Brain microvascular endothelial cell (primary cell): ENCODE results near the gene CD163L1.
"Not testable (repeated sequence)": the region's sequence is repeated elsewhere in the genome, so short reads cannot be mapped to it uniquely, and the experiment has no call there.

Source experiments
- DNase-seq: peaks from one replicate; pipeline ENCODE4 v3.0.0-alpha.2; 2020
- H3K27ac ChIP-seq: fragments of 250-450 bp; sonication (Bioruptor Pico); 2 replicates; pipeline ENCODE4 v1.5.1; 2020; ENCODE audit warnings: mild to moderate bottlenecking, moderate library complexity
- H3K27me3 ChIP-seq: fragments of 250-450 bp; sonication (Bioruptor Pico); replicated peaks from 2 replicates; pipeline ENCODE4 v1.5.1; 2020; ENCODE audit warnings: mild to moderate bottlenecking
- H3K36me3 ChIP-seq: fragments of 250-450 bp; sonication (Bioruptor Pico); replicated peaks from 2 replicates; pipeline ENCODE4 v1.5.1; 2020; ENCODE audit warnings: mild to moderate bottlenecking
- H3K4me3 ChIP-seq: 2 replicates; pipeline ENCODE4 v1.5.1; 2011; ENCODE audit warnings: low read depth, mild to moderate bottlenecking, control low read depth, low read length, moderate library complexity
- in situ Hi-C: cut with HindIII; loops from 2 replicates; pipeline ENCODE4 v1.10.0; 2017; ENCODE audit warnings: low sequenced_read_pairs, low pct_ligation_motif_present
- TF ChIP-seq, protein P1 (sequence below): IDR thresholded peaks from 2 replicates; pipeline ENCODE4 v1.5.1; 2011; ENCODE audit warnings: low read depth, mild to moderate bottlenecking, moderate library complexity, low read length, control low read depth, inconsistent platforms; ENCODE audit errors: missing control alignments

Gene CD163L1

DNA sequence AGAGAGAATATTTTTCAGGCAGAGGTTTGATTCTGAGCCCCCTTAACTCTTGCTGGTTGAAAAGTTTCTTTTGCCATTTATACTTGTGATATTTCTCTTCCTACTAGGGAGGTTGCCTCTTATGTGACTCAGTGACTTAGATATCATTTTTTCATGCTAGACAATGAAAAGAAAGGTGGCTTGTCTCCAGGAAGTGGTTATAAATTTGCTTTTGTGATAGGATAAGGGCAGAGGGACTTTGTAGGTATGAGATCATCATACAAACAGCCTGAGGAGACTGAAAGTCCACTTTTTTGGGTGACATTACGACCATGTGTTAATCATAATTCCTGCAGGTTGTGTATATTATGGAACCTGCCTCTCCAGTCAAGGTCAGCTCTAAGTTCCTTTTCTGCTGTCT is 104.3 kb downstream of the CD163L1 start:
- H3K36me3 ChIP-seq: no peaks in the 10 kb centered on the region
- TF ChIP-seq, protein P1, sequence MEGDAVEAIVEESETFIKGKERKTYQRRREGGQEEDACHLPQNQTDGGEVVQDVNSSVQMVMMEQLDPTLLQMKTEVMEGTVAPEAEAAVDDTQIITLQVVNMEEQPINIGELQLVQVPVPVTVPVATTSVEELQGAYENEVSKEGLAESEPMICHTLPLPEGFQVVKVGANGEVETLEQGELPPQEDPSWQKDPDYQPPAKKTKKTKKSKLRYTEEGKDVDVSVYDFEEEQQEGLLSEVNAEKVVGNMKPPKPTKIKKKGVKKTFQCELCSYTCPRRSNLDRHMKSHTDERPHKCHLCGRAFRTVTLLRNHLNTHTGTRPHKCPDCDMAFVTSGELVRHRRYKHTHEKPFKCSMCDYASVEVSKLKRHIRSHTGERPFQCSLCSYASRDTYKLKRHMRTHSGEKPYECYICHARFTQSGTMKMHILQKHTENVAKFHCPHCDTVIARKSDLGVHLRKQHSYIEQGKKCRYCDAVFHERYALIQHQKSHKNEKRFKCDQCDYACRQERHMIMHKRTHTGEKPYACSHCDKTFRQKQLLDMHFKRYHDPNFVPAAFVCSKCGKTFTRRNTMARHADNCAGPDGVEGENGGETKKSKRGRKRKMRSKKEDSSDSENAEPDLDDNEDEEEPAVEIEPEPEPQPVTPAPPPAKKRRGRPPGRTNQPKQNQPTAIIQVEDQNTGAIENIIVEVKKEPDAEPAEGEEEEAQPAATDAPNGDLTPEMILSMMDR: no peak
- no peak for DNase-seq
- no peak overlapping the region for H3K4me3 ChIP-seq
- H3K27ac ChIP-seq: no peak overlapping the region
- H3K27me3 ChIP-seq: no peaks in the 10 kb centered on the region
- in situ Hi-C loops: no loop called here

DNA sequence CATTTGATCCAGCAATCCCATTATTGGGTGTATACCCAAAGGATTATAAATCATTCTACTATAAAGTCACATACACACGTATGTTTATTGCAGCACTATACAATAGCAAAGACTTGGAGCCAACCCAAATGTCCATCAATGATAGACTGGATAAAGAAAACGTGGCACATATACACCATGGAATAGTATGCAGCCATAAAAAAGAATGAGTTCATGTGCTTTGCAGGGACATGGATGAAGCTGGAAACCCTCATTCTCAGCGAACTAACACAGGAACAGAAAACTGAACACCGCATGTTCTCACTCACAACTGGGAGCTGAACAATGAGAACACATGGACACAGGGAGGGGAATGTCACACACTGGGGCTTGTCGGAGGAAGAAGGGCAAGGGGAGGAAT is 106.2 kb downstream of the CD163L1 start:
- H3K27ac ChIP-seq, H3K4me3 ChIP-seq, H3K36me3 ChIP-seq, H3K27me3 ChIP-seq, in situ Hi-C loops, DNase-seq: not testable (repeated sequence)

DNA sequence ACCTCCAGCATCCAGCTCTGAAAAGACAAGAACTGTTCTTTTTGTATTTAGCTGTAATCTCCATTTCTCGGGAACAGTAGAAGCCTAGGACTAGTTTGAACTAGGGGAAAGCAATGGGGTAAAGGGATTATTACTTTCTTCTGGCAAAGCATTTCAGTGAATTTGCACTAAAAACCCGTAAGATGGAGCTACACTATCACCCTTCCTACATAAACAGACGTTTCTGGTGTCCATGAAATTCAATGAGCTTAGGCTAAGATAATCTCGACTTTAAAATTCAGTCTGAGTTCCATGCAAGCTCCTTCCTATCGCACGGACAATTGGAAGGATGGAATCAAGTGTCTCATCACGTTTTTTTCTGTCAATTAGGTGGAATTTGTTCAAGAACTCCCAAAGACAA is 116.0 kb downstream of the CD163L1 start:
- Histone ChIP-seq H3K36me3 (no peaks in the 10 kb centered on the region), H3K27ac (no peak overlapping the region), H3K27me3 (no peaks in the 10 kb centered on the region), H3K4me3 (no peak overlapping the region)
- TF ChIP-seq, protein P1: no peak
- no peak for DNase-seq
- in situ Hi-C loops: no loop called here

DNA sequence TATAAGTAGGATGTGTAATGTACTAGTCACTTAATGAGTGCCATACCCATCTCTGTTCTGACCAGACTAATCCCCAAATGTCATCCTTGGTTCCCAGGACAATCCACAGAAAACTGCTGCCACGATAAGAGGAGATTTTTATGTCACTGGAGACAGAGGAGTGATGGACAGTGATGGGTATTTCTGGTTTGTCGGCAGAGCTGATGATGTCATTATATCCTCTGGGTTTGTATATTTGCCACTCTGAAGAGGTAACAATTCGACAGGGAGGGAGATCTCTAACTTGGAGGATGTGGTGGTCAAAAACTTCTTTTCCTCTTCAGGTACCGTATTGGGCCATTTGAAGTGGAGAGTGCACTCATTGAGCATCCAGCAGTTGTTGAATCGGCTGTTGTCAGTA is 119.8 kb downstream of the CD163L1 start:
- TF ChIP-seq, protein P1: no peak
- no peak for DNase-seq
- in situ Hi-C loops: no loop called here

DNA sequence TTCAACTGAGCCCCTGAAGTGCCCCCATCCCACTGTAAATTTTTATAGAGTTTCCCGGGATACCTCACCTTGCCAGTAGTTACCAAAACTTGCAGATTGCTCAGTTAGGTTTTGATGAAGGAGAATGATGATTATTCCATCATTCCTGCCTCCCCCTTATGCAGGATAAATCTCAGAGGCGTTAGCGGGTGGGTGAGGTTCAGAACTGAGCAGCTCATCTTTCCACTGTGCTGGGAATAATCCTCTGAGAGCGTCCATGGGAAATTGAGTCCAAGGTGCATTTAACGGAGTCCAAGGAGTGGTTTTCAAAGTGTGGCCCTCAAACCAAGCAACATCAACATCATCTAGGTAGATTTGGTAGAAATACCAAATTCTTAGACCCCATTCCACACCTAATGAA is 121.4 kb downstream of the CD163L1 start:
- DNase-seq: no peak
- Histone ChIP-seq H3K36me3 (no peaks in the 10 kb centered on the region), H3K27me3 (no peaks in the 10 kb centered on the region), H3K4me3 (no peak overlapping the region), H3K27ac (no peak overlapping the region)
- in situ Hi-C loops: no loop called here
- TF ChIP-seq, protein P1: no peak

More for the DNA sequence above, 119.8 kb downstream of the CD163L1 start:
- Histone ChIP-seq H3K27ac (no peak overlapping the region), H3K36me3 (no peaks in the 10 kb centered on the region), H3K4me3 (no peak overlapping the region), H3K27me3 (no peaks in the 10 kb centered on the region)

DNA sequence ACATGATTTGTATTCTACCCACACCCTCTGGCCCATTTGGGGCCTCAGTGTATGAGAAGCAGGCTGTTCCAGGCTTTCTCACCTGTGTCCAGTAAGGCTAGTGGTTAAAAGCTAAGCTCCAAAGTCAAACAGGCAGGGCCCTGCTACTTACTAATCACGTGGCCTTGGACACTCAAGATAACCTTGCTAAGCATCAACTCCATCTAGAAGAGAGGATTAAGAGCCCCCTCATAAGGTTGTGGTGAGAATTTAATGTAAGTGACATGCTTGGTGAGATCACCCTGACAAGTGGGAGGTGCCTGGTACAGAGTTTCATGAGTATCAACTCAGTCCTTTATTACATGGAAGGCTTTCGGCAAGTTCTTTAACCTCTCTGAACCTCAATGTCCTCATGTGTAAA is 122.3 kb downstream of the CD163L1 start:
- no peak for DNase-seq
- Histone ChIP-seq H3K36me3 (no peaks in the 10 kb centered on the region), H3K27me3 (no peaks in the 10 kb centered on the region), H3K4me3 (no peak overlapping the region), H3K27ac (no peak overlapping the region)
- in situ Hi-C loops: no loop called here
- TF ChIP-seq, protein P1: no peak
